Measurements from ENCODE around the gene APBB2. TPM values are rescaled to one million over a fixed set of nuclear protein-coding genes. Genes with fewer than 3 reads are reported as not detected.

APBB2 gene
- total and polyA plus RNA-seq, 2 donors (not counting 1 experiment from before 2014, with no cell fraction given), result 4.4 to 15.8 TPM

GRCh38 chr4:41122309-41122708 lies 92.0 kb downstream of the APBB2 start:
- peaks cover 0 to 3% (median 0%) of the 10 kb centered on the region in 3 donors for H3K9me3 ChIP-seq (ENCODE audit: control extremely low read depth in 1 of 3, control insufficient read depth in 2 of 3, insufficient read depth in 1 of 3, low read length in 2 of 3)
- no peaks in the 10 kb centered on the region for H4K20me1 ChIP-seq (ENCODE audit: control insufficient read depth, insufficient read depth, low read length, poor library complexity, severe bottlenecking)
- intact Hi-C loops (cut with micrococcal nuclease), result no loop called here
- no peak overlapping the region for H3K9ac ChIP-seq (ENCODE audit: low read length)
- no peak for ATAC-seq (ENCODE audit: low read depth)
- POLR2A ChIA-PET, result no interaction called here
- Mint-ChIP-seq H3K27me3 (no peaks in the 10 kb centered on the region), H3K9me3 (ENCODE audit: insufficient read depth) (no peaks in the 10 kb centered on the region), H3K27ac (no peak overlapping the region), H3K4me3 (no peak overlapping the region), H3K4me1 (no peaks in the 10 kb centered on the region)
- H3K4me3 ChIP-seq (ENCODE audit: control extremely low read depth in 1 of 5, extremely low read depth in 1 of 5, insufficient read depth in 1 of 5, low read depth in 2 of 5, low read length in 4 of 5), result no peak overlapping the region
- no peak overlapping the region for H3K27ac ChIP-seq (ENCODE audit: low read length in 2 of 2)
- TF ChIP-seq EZH2 (IDR thresholded peaks at IDR 0.05; ENCODE audit: borderline replicate concordance, insufficient read depth, low read depth, low read length, poor library complexity, severe bottlenecking), result no peak
- no peak overlapping the region for H3K4me2 ChIP-seq (replicated peaks; ENCODE audit: low read depth, low read length, poor library complexity, severe bottlenecking)
- H3K27me3 ChIP-seq (replicated peaks in 1 of 4; ENCODE audit: control extremely low read depth in 1 of 4, control insufficient read depth in 3 of 4, insufficient read depth in 4 of 4, low read length in 3 of 4), result no peaks in the 10 kb centered on the region
- H3K4me1 ChIP-seq (ENCODE audit: control insufficient read depth in 2 of 2, insufficient read depth in 2 of 2, low read length in 2 of 2), result no peaks in the 10 kb centered on the region
- DNase-seq, result no peak
- no peak overlapping the region for H2AFZ ChIP-seq (ENCODE audit: insufficient read depth, low read depth, low read length, poor library complexity, severe bottlenecking)
- no peaks in the 10 kb centered on the region for H3K36me3 ChIP-seq (replicated peaks in 1 of 2; ENCODE audit: control extremely low read depth in 1 of 2, control insufficient read depth in 1 of 2, extremely low read depth in 1 of 2, insufficient read depth in 2 of 2, low read length in 1 of 2)
- CTCF ChIA-PET, result no interaction called here
- no peaks in the 10 kb centered on the region for H3K79me2 ChIP-seq (ENCODE audit: control insufficient read depth, insufficient read depth, low read length)

GRCh38 chr4:41121906-41122305 lies 92.4 kb downstream of the APBB2 start:
- 100% methylated on average over 2 of the region's 2 CpGs for WGBS (ENCODE audit: insufficient coverage)
- H3K27me3 ChIP-seq (replicated peaks in 1 of 4; ENCODE audit: control extremely low read depth in 1 of 4, control insufficient read depth in 3 of 4, insufficient read depth in 4 of 4, low read length in 3 of 4), result no peaks in the 10 kb centered on the region
- no peak overlapping the region for H3K4me3 Mint-ChIP-seq
- H3K27ac Mint-ChIP-seq, result no peak overlapping the region
- H3K4me2 ChIP-seq (replicated peaks; ENCODE audit: low read depth, low read length, poor library complexity, severe bottlenecking), result no peak overlapping the region
- H3K9me3 ChIP-seq (ENCODE audit: control extremely low read depth in 1 of 3, control insufficient read depth in 2 of 3, insufficient read depth in 1 of 3, low read length in 2 of 3), result peaks cover 0 to 3% (median 0%) of the 10 kb centered on the region in 3 donors
- no peaks in the 10 kb centered on the region for H3K4me1 Mint-ChIP-seq
- no peaks in the 10 kb centered on the region for H3K27me3 Mint-ChIP-seq
- H3K27ac ChIP-seq (ENCODE audit: low read length in 2 of 2), result no peak overlapping the region
- no peaks in the 10 kb centered on the region for H4K20me1 ChIP-seq (ENCODE audit: control insufficient read depth, insufficient read depth, low read length, poor library complexity, severe bottlenecking)
- DNase-seq (no peak), ATAC-seq (ENCODE audit: low read depth) (no peak)
- no peaks in the 10 kb centered on the region for H3K36me3 ChIP-seq (replicated peaks in 1 of 2; ENCODE audit: control extremely low read depth in 1 of 2, control insufficient read depth in 1 of 2, extremely low read depth in 1 of 2, insufficient read depth in 2 of 2, low read length in 1 of 2)
- ChIA-PET POLR2A (no interaction called here), CTCF (no interaction called here)
- intact Hi-C loops (cut with micrococcal nuclease), result no loop called here
- H3K4me3 ChIP-seq (ENCODE audit: control extremely low read depth in 1 of 5, extremely low read depth in 1 of 5, insufficient read depth in 1 of 5, low read depth in 2 of 5, low read length in 4 of 5), result no peak overlapping the region
- H2AFZ ChIP-seq (ENCODE audit: insufficient read depth, low read depth, low read length, poor library complexity, severe bottlenecking), result no peak overlapping the region
- H3K79me2 ChIP-seq (ENCODE audit: control insufficient read depth, insufficient read depth, low read length), result no peaks in the 10 kb centered on the region
- no peak for TF ChIP-seq CTCF (IDR thresholded peaks at IDR 0.05)
- no peak for TF ChIP-seq EZH2 (IDR thresholded peaks at IDR 0.05; ENCODE audit: borderline replicate concordance, insufficient read depth, low read depth, low read length, poor library complexity, severe bottlenecking)
- no peaks in the 10 kb centered on the region for H3K4me1 ChIP-seq (ENCODE audit: control insufficient read depth in 2 of 2, insufficient read depth in 2 of 2, low read length in 2 of 2)
- no peak overlapping the region for H3K9ac ChIP-seq (ENCODE audit: low read length)
- no peaks in the 10 kb centered on the region for H3K9me3 Mint-ChIP-seq (ENCODE audit: insufficient read depth)
